GM23248 (cell line): ENCODE measurements around the gene NUTF2.

Experiments used
- EZH2 ChIP-seq: fragments of 200-600 bp; sonication (generic); IDR thresholded peaks from 2 replicates; pipeline ENCODE4 v1.6.1; 2018; ENCODE audit warnings: antibody characterized with exemption, mild to moderate bottlenecking; ENCODE audit not compliant: insufficient read depth, poor library complexity, severe bottlenecking
- EZH2phosphoT487 ChIP-seq: fragments of 200-600 bp; sonication (generic); IDR thresholded peaks from 2 replicates; pipeline ENCODE4 v1.6.1; 2018; ENCODE audit warnings: antibody characterized with exemption, moderate library complexity, mild to moderate bottlenecking, low read depth; ENCODE audit not compliant: insufficient read depth

- TF ChIP-seq EZH2 (no peak), EZH2phosphoT487 (no peak)
Observed at GRCh38 chr16:67800338-67800926, 46.3 kb upstream of the NUTF2 start.
